ENCODE measurements around the gene ZC3H7A. TPM values are rescaled to one million over a fixed set of nuclear protein-coding genes. Genes with fewer than 3 reads are reported as not detected.
"Not testable (repeated sequence)": the region's sequence is repeated elsewhere in the genome, so short reads cannot be mapped to it uniquely, and the experiment has no call there.

The ZC3H7A gene
- total RNA-seq, 1 experiment from 2014 or later: 32.0 TPM

- H3K27ac ChIP-seq: no peak overlapping the region
- DNase-seq: no peak
- no peaks in the 10 kb centered on the region for H3K9me3 ChIP-seq (replicated peaks)
- no peaks in the 10 kb centered on the region for H3K27me3 ChIP-seq
- peaks cover 18% of the 10 kb centered on the region for H3K36me3 ChIP-seq
- peaks cover 16% of the 10 kb centered on the region for H3K4me1 ChIP-seq
- H3K4me3 ChIP-seq: no peak overlapping the region
These were observed 3.2 kb downstream of the ZC3H7A start for GRCh38 chr16:11793840-11794239.

- no peaks in the 10 kb centered on the region for H3K27me3 ChIP-seq
- no peak overlapping the region for H3K4me3 ChIP-seq
- H3K4me1 ChIP-seq: peaks cover 16% of the 10 kb centered on the region
- H3K36me3 ChIP-seq: peaks cover 18% of the 10 kb centered on the region
- no peak overlapping the region for H3K27ac ChIP-seq
- no peaks in the 10 kb centered on the region for H3K9me3 ChIP-seq (replicated peaks)
- peak; percentile 51 to 72 for DNase-seq
These were observed 4.4 kb downstream of the ZC3H7A start for GRCh38 chr16:11792410-11793241.

GRCh38 chr16:11791144-11791828 is 5.8 kb downstream of the ZC3H7A start:
- Histone ChIP-seq H3K27ac (no peak overlapping the region), H3K9me3 (replicated peaks) (no peaks in the 10 kb centered on the region), H3K36me3 (peaks cover 18% of the 10 kb centered on the region), H3K27me3 (no peaks in the 10 kb centered on the region), H3K4me1 (peaks cover 16% of the 10 kb centered on the region), H3K4me3 (no peak overlapping the region)
- DNase-seq: no peak

- no peak for DNase-seq
- Histone ChIP-seq H3K27me3 (no peaks in the 10 kb centered on the region), H3K4me3 (no peak overlapping the region), H3K9me3 (replicated peaks) (no peaks in the 10 kb centered on the region), H3K36me3 (peaks cover 5% of the 10 kb centered on the region; the same call in 1 of the 2 replicates), H3K27ac (no peak overlapping the region), H3K4me1 (peaks cover 18% of the 10 kb centered on the region)
These were observed 8.1 kb downstream of the ZC3H7A start for GRCh38 chr16:11788914-11789313.

- peaks cover 34% of the 10 kb centered on the region for H3K4me1 ChIP-seq
- not testable (repeated sequence) for H3K27ac ChIP-seq; DNase-seq; H3K9me3 ChIP-seq (replicated peaks); H3K36me3 ChIP-seq; H3K4me3 ChIP-seq; H3K27me3 ChIP-seq
These were observed 12.0 kb downstream of the ZC3H7A start for GRCh38 chr16:11784980-11785599.

- H3K9me3 ChIP-seq (replicated peaks); H3K4me3 ChIP-seq; H3K27me3 ChIP-seq; DNase-seq; H3K27ac ChIP-seq: not testable (repeated sequence)
- peaks cover 11% of the 10 kb centered on the region for H3K36me3 ChIP-seq
- peaks cover 34% of the 10 kb centered on the region for H3K4me1 ChIP-seq
These were observed 12.7 kb downstream of the ZC3H7A start for GRCh38 chr16:11784381-11784780.

- Histone ChIP-seq H3K27ac (peak overlapping the region; percentile 95), H3K36me3 (peaks cover 15% of the 10 kb centered on the region), H3K9me3 (replicated peaks) (no peaks in the 10 kb centered on the region), H3K27me3 (no peaks in the 10 kb centered on the region), H3K4me3 (no peak overlapping the region), H3K4me1 (peaks cover 34% of the 10 kb centered on the region)
- no peak for DNase-seq
These were observed 13.1 kb downstream of the ZC3H7A start for GRCh38 chr16:11784038-11784369.

- Histone ChIP-seq H3K4me3 (peak overlapping the region; percentile 2; the same call in 1 of the 2 replicates), H3K36me3 (peaks cover 18% of the 10 kb centered on the region), H3K9me3 (replicated peaks) (no peaks in the 10 kb centered on the region), H3K4me1 (peaks cover 34% of the 10 kb centered on the region), H3K27me3 (no peaks in the 10 kb centered on the region), H3K27ac (peak overlapping the region; percentile 95)
- no peak for DNase-seq
These were observed 13.6 kb downstream of the ZC3H7A start for GRCh38 chr16:11783319-11784037.

- H3K4me1 ChIP-seq: peaks cover 34% of the 10 kb centered on the region
- H3K9me3 ChIP-seq (replicated peaks): no peaks in the 10 kb centered on the region
- H3K27me3 ChIP-seq: no peaks in the 10 kb centered on the region
- peak overlapping the region; percentile 5 for H3K4me3 ChIP-seq
- H3K36me3 ChIP-seq: peaks cover 22% of the 10 kb centered on the region
- H3K27ac ChIP-seq: peak overlapping the region; percentile 95
- DNase-seq: peak; percentile 81 to 90
These were observed 15.3 kb downstream of the ZC3H7A start for GRCh38 chr16:11781773-11782172.

GRCh38 chr16:11780991-11781680 is 15.9 kb downstream of the ZC3H7A start:
- no peaks in the 10 kb centered on the region for H3K27me3 ChIP-seq
- DNase-seq: peak in 1 of 2 experiments; percentile 51
- H3K4me3 ChIP-seq: no peak overlapping the region
- H3K9me3 ChIP-seq (replicated peaks): no peaks in the 10 kb centered on the region
- peaks cover 34% of the 10 kb centered on the region for H3K4me1 ChIP-seq
- H3K27ac ChIP-seq: peak overlapping the region; percentile 95
- H3K36me3 ChIP-seq: peaks cover 28% of the 10 kb centered on the region

- Histone ChIP-seq H3K36me3 (peaks cover 42% of the 10 kb centered on the region), H3K27ac (no peak overlapping the region)
These were observed 18.0 kb downstream of the ZC3H7A start for GRCh38 chr16:11779074-11779473.

GRCh38 chr16:11774065-11774626 is 22.9 kb downstream of the ZC3H7A start:
- no peak for DNase-seq
- Histone ChIP-seq H3K4me3 (no peak overlapping the region), H3K4me1 (no peaks in the 10 kb centered on the region), H3K27me3 (no peaks in the 10 kb centered on the region), H3K36me3 (peaks cover 62% of the 10 kb centered on the region), H3K9me3 (replicated peaks) (no peaks in the 10 kb centered on the region), H3K27ac (no peak overlapping the region)

More at GRCh38 chr16:11779074-11779473, 18.0 kb downstream of the ZC3H7A start:
- Histone ChIP-seq H3K4me3 (no peak overlapping the region), H3K27me3 (no peaks in the 10 kb centered on the region), H3K4me1 (peaks cover 34% of the 10 kb centered on the region), H3K9me3 (replicated peaks) (no peaks in the 10 kb centered on the region)
- no peak for DNase-seq

GRCh38 chr16:11768849-11769248 is 28.2 kb downstream of the ZC3H7A start:
- Histone ChIP-seq H3K4me3 (no peak overlapping the region), H3K4me1 (no peaks in the 10 kb centered on the region), H3K36me3 (peaks cover 74% of the 10 kb centered on the region), H3K9me3 (replicated peaks) (no peaks in the 10 kb centered on the region), H3K27me3 (no peaks in the 10 kb centered on the region), H3K27ac (no peak overlapping the region)
- no peak for DNase-seq

GRCh38 chr16:11762431-11762830 is 34.6 kb downstream of the ZC3H7A start:
- DNase-seq: no peak
- Histone ChIP-seq H3K36me3 (peaks cover 68% of the 10 kb centered on the region), H3K27me3 (no peaks in the 10 kb centered on the region), H3K9me3 (replicated peaks) (no peaks in the 10 kb centered on the region), H3K4me1 (peaks cover 18% of the 10 kb centered on the region), H3K27ac (no peak overlapping the region), H3K4me3 (no peak overlapping the region)

Measured in SJCRH30 (cell line).